Smooth muscle cell (in vitro differentiated cells): ENCODE measurements around the gene AKNAD1. TPM values are rescaled to one million over a fixed set of nuclear protein-coding genes. Genes with fewer than 3 reads are reported as not detected.

ENCODE experiments used
- DNase-seq: peaks from one replicate; lab custom pipeline; 2025; ENCODE audit not compliant: unreplicated experiment; lab: John Stamatoyannopoulos, UW
- H2AFZ ChIP-seq: fragments of 200-600 bp; sonication (generic); 2 replicates; pipeline ENCODE4 v1.6.0; 2016; ENCODE audit warnings: antibody characterized with exemption, low read depth, mild to moderate bottlenecking
- H3F3A ChIP-seq: fragments of 200-600 bp; sonication (generic); 2 replicates; pipeline ENCODE4 v1.6.0; 2017; ENCODE audit warnings: antibody characterized with exemption, low read depth
- H3K27ac ChIP-seq: fragments of 200-600 bp; sonication (generic); 2 replicates; pipeline ENCODE4 v1.5.1; 2016; ENCODE audit warnings: low read depth, mild to moderate bottlenecking
- H3K27me3 ChIP-seq: fragments of 200-600 bp; sonication (generic); 2 replicates; pipeline ENCODE4 v1.6.1; 2016; ENCODE audit warnings: low read depth, mild to moderate bottlenecking
- H3K36me3 ChIP-seq: fragments of 200-600 bp; sonication (generic); 2 replicates; pipeline ENCODE4 v1.5.1; 2016; ENCODE audit warnings: low read depth
- H3K4me1 ChIP-seq: fragments of 200-600 bp; sonication (generic); 2 replicates; pipeline ENCODE4 v1.5.1; 2016; ENCODE audit warnings: low read depth
- H3K4me2 ChIP-seq: fragments of 200-600 bp; sonication (generic); 2 replicates; pipeline ENCODE4 v1.6.0; 2016; ENCODE audit warnings: mild to moderate bottlenecking
- H3K4me3 ChIP-seq: fragments of 200-600 bp; sonication (generic); 2 replicates; pipeline ENCODE4 v1.5.1; 2016; ENCODE audit warnings: mild to moderate bottlenecking
- H3K79me2 ChIP-seq: fragments of 200-600 bp; sonication (generic); 2 replicates; pipeline ENCODE4 v1.6.0; 2016; ENCODE audit warnings: low read depth, mild to moderate bottlenecking
- H3K9ac ChIP-seq: fragments of 200-600 bp; sonication (generic); 2 replicates; pipeline ENCODE4 v1.6.0; 2016; ENCODE audit warnings: low read depth
- H3K9me3 ChIP-seq: fragments of 200-600 bp; sonication (generic); replicated peaks from 2 replicates; pipeline ENCODE4 v1.5.1; 2016; ENCODE audit warnings: low read depth
- H4K20me1 ChIP-seq: fragments of 200-600 bp; sonication (generic); 2 replicates; pipeline ENCODE4 v1.6.0; 2016; ENCODE audit warnings: low read depth
- CTCF ChIP-seq: fragments of 200-600 bp; sonication (generic); IDR thresholded peaks from 2 replicates; pipeline ENCODE4 v1.5.1; 2017; ENCODE audit warnings: borderline replicate concordance, mild to moderate bottlenecking, antibody characterized with exemption; ENCODE audit not compliant: insufficient read depth, poor library complexity, severe bottlenecking
- WGBS: methylation state at CpG from one replicate; pipeline ENCODE4 v1.1.7; 2016; ENCODE audit warnings: low lambda C conversion rate; 5-methylcytosine and 5-hydroxymethylcytosine counted together
- polyA plus RNA-seq: library from polyadenylated mRNA; unstranded; fragments of >200 nt; fragmentation: Nextera tagmentation; extraction: Ambion mirVana; gene quantifications from 2 replicates; pipeline ENCODE4 v1.2.1, GENCODE V29; 2016
- total RNA-seq: library from RNA; depleted of rRNA; stranded (reverse); fragments of >200 nt; gene quantifications from 2 replicates; pipeline ENCODE4 v1.2.3, GENCODE V29; 2014

The AKNAD1 gene
- total and polyA plus RNA-seq, 2 experiments from 2014 or later: 0.40 TPM; not detected in 1

DNA sequence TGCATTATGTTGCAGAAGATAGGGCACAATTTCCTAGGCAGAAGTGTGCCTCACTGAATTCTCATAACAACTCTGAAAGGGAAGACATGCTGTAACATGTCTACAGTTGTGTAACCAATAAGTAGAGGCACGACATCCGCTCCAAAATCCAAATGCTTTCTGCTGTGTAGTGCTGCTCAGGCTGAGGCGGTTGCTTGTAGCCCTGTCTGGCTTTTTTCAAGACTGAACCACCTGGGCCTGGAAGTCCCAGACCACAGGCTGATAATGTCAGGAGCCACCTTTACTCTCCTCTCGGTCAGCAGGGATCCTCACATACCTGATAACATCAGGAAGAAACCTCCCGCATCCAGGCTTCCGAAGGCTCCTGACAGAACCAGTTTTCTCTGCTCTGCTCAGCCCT is 10.9 kb downstream of the AKNAD1 start:
- Histone ChIP-seq H3K27me3 (no peaks in the 10 kb centered on the region), H3F3A (no peaks in the 10 kb centered on the region), H4K20me1 (no peaks in the 10 kb centered on the region), H3K79me2 (no peaks in the 10 kb centered on the region), H3K27ac (no peak overlapping the region), H3K4me3 (no peak overlapping the region), H2AFZ (peak overlapping the region; percentile 10), H3K9ac (no peak overlapping the region), H3K9me3 (no peaks in the 10 kb centered on the region), H3K4me1 (peaks cover 13% of the 10 kb centered on the region), H3K4me2 (no peak overlapping the region), H3K36me3 (no peaks in the 10 kb centered on the region)
- 49% methylated on average over 6 of the region's 6 CpGs for WGBS
- TF ChIP-seq CTCF: no peak
- DNase-seq: no peak

DNA sequence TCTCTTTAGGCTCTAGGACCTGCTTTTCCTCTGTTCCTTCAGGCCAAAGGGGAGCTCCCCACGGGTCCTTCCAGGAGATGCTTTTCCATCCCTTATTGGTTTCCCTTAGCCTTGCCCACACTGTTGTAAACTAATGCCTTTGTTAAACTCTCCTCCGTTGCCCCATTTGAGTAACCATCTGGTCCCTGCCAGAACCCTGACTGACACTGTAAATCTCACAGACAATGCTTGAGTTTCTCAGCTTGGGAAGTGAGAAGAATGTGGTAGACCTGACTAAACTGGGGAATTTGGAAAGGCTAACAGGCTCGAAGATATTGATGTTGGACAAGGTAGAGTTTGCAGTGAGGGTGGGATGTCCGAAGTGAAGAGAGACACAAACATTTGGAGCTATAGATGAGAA is 11.4 kb downstream of the AKNAD1 start:
- no peak for DNase-seq
- H3F3A ChIP-seq: no peaks in the 10 kb centered on the region
- WGBS: 85% methylated on average over 4 of the region's 4 CpGs

DNA sequence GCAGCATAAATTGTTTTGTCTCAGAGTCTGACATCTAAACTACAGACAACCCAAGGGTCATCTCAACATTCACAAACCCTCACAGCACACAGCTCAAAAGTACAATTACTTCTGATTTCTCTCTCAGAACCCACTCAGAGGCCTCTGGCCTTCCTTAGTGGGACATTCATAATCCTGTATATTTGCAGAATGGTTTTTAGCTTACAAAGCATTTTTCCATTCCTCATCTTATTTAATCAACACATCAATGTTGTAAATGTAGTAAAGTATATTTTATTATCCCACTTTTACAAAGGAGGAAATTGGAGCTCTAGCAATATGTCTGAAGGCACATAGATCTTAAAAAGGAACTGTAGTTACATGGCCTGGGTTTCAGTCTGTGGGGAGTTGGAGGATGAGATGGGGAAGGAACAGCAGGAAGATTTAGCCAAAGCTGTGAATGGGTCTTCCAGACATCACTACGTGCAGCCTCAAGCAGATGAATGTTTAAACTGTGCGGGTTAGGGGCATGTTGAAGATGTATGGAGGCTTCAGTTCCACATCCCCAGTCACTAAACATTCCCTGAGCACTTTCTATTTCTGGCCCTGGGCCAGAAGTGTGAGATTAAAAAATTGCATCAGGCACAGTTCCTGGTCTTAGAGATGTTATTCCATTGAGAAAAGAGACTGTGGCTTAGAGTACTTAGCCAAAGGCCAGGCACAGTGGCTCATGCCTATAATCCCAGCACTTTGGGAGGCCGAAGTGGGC is 13.3 kb downstream of the AKNAD1 start:
- no peaks in the 10 kb centered on the region for H4K20me1 ChIP-seq
- H3F3A ChIP-seq: no peaks in the 10 kb centered on the region
- H3K27ac ChIP-seq: no peak overlapping the region
- H3K36me3 ChIP-seq: no peaks in the 10 kb centered on the region
- no peak overlapping the region for H3K4me3 ChIP-seq
- peaks cover 13% of the 10 kb centered on the region for H3K4me1 ChIP-seq
- WGBS: 71% methylated on average over 3 of the region's 3 CpGs
- no peaks in the 10 kb centered on the region for H3K79me2 ChIP-seq
- no peak for DNase-seq
- TF ChIP-seq CTCF: no peak
- no peak overlapping the region for H3K9ac ChIP-seq
- no peaks in the 10 kb centered on the region for H3K27me3 ChIP-seq
- no peak overlapping the region for H2AFZ ChIP-seq
- no peak overlapping the region for H3K4me2 ChIP-seq
- no peaks in the 10 kb centered on the region for H3K9me3 ChIP-seq

More for the DNA sequence above, 11.4 kb downstream of the AKNAD1 start:
- no peaks in the 10 kb centered on the region for H4K20me1 ChIP-seq
- no peaks in the 10 kb centered on the region for H3K27me3 ChIP-seq
- no peak overlapping the region for H3K4me2 ChIP-seq
- no peak overlapping the region for H2AFZ ChIP-seq
- H3K9me3 ChIP-seq: no peaks in the 10 kb centered on the region
- no peaks in the 10 kb centered on the region for H3K79me2 ChIP-seq
- H3K36me3 ChIP-seq: no peaks in the 10 kb centered on the region
- no peak overlapping the region for H3K4me3 ChIP-seq
- H3K27ac ChIP-seq: no peak overlapping the region
- no peak for TF ChIP-seq CTCF
- H3K4me1 ChIP-seq: peaks cover 13% of the 10 kb centered on the region
- no peak overlapping the region for H3K9ac ChIP-seq
